Measurements from ENCODE around the gene LMO1.
A peak's percentile ranks its signal among the peaks of the same experiment; 100 is the strongest.

LMO1 gene

GRCh38 chr11:8219257-8220021 lies 44.2 kb downstream of the LMO1 start:
- Histone ChIP-seq H3K27ac (ENCODE audit: low read length) (no peak overlapping the region), H3K27me3 (ENCODE audit: control insufficient read depth, insufficient read depth, low read length) (no peaks in the 10 kb centered on the region), H3K9me3 (ENCODE audit: control insufficient read depth, insufficient read depth, low read length) (no peaks in the 10 kb centered on the region), H3K4me3 (ENCODE audit: low read length) (no peak overlapping the region), H3K36me3 (ENCODE audit: control insufficient read depth, insufficient read depth, low read length) (no peaks in the 10 kb centered on the region; the same call in 1 of the 2 replicates), H3K4me1 (ENCODE audit: control insufficient read depth, insufficient read depth, low read length) (0 out of 2 replicates have a peak, but pooled peaks cover 1% of the 10 kb centered on the region)
- no CpG with 5 or more reads among the region's 16 CpGs for WGBS (ENCODE audit: insufficient coverage, insufficient read length)
- DNase-seq (ENCODE audit: low read depth, low spot score) = peak; percentile 33

DNA sequence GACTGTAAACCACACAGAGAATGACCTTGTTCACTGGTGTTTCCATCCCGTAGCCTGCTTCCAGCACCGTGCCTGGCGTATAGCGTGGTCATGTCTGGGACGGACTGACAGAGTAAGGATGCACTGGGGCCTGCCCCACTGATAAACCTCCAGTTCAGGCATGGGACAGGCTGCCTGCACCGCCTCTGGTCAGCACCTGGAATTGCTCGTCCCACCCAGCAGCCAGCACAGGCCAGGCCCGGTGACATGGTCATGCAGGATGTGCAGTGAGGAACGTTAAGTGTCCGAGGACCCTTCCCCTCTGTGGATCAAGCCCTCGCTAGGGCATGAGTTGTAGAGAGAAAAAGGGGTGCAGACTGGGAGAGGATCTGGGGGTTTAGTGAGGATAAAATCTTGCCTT lies 44.8 kb downstream of the LMO1 start:
- 0 out of 2 replicates have a peak, but pooled peaks cover 1% of the 10 kb centered on the region for H3K4me1 ChIP-seq (ENCODE audit: control insufficient read depth, insufficient read depth, low read length)
- no peak for DNase-seq (ENCODE audit: low read depth, low spot score)
- no peaks in the 10 kb centered on the region for H3K27me3 ChIP-seq (ENCODE audit: control insufficient read depth, insufficient read depth, low read length)
- H3K9me3 ChIP-seq (ENCODE audit: control insufficient read depth, insufficient read depth, low read length) = no peaks in the 10 kb centered on the region
- no peak overlapping the region for H3K4me3 ChIP-seq (ENCODE audit: low read length)
- WGBS (ENCODE audit: insufficient coverage, insufficient read length) = no CpG with 5 or more reads among the region's 11 CpGs
- H3K36me3 ChIP-seq (ENCODE audit: control insufficient read depth, insufficient read depth, low read length) = no peaks in the 10 kb centered on the region; the same call in 1 of the 2 replicates
- no peak overlapping the region for H3K27ac ChIP-seq (ENCODE audit: low read length)

GRCh38 chr11:8218409-8218808 lies 45.3 kb downstream of the LMO1 start:
- no CpG with 5 or more reads among the region's 4 CpGs for WGBS (ENCODE audit: insufficient coverage, insufficient read length)
- no peak overlapping the region for H3K4me3 ChIP-seq (ENCODE audit: low read length)
- no peak for DNase-seq (ENCODE audit: low read depth, low spot score)
- H3K4me1 ChIP-seq (ENCODE audit: control insufficient read depth, insufficient read depth, low read length) = 0 out of 2 replicates have a peak, but pooled peaks cover 1% of the 10 kb centered on the region
- no peaks in the 10 kb centered on the region for H3K27me3 ChIP-seq (ENCODE audit: control insufficient read depth, insufficient read depth, low read length)
- H3K27ac ChIP-seq (ENCODE audit: low read length) = no peak overlapping the region
- no peaks in the 10 kb centered on the region for H3K9me3 ChIP-seq (ENCODE audit: control insufficient read depth, insufficient read depth, low read length)
- H3K36me3 ChIP-seq (ENCODE audit: control insufficient read depth, insufficient read depth, low read length) = no peaks in the 10 kb centered on the region; the same call in 1 of the 2 replicates

DNA sequence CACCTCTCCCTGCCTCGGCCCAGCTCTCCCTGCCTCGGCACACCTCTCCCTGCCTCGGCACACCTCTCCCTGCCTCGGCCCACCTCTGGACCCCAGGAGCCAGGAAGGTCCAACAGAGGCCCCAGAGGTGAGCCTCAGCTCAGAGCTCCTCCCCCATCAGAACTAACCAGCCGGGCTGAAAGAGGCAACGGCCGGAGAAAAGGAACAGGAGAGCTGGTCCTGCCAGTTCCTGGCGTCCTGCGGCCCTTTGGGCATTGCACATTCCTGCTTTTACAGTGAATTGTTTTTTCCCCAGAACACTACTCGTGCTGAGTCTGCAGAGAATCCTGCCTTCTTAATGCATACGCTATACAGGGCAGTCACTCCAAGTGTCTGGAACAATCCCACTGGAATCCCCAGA lies 45.8 kb downstream of the LMO1 start:
- H3K4me3 ChIP-seq (ENCODE audit: low read length) = no peak overlapping the region
- no peaks in the 10 kb centered on the region; the same call in 1 of the 2 replicates for H3K36me3 ChIP-seq (ENCODE audit: control insufficient read depth, insufficient read depth, low read length)
- no peak overlapping the region for H3K27ac ChIP-seq (ENCODE audit: low read length)
- 0 out of 2 replicates have a peak, but pooled peaks cover 1% of the 10 kb centered on the region for H3K4me1 ChIP-seq (ENCODE audit: control insufficient read depth, insufficient read depth, low read length)
- WGBS (ENCODE audit: insufficient coverage, insufficient read length) = no CpG with 5 or more reads among the region's 11 CpGs
- DNase-seq (ENCODE audit: low read depth, low spot score) = no peak
- no peaks in the 10 kb centered on the region for H3K27me3 ChIP-seq (ENCODE audit: control insufficient read depth, insufficient read depth, low read length)
- no peaks in the 10 kb centered on the region for H3K9me3 ChIP-seq (ENCODE audit: control insufficient read depth, insufficient read depth, low read length)

DNA sequence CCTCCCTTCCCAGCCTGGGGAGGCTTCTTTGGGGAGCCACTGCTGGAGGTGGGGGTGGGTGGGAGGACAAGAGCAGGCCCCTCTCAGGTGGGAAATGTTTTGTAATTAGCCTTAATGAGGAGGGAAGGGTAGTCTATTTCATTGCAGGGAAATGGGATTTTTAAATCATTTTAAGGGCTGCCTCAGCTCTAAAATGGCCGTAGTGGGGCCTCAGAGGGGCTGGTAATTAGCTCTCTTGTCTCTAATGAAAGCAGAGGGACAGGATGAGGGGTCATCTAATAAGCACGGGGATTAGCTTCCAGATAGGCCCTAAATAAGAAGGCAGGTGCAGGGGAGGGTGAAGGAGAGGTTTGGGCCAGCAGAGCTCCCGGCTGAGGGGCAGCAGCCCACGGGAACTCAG lies 46.5 kb downstream of the LMO1 start:
- DNase-seq (ENCODE audit: low read depth, low spot score) = no peak
- Histone ChIP-seq H3K27ac (ENCODE audit: low read length) (no peak overlapping the region), H3K27me3 (ENCODE audit: control insufficient read depth, insufficient read depth, low read length) (no peaks in the 10 kb centered on the region), H3K4me1 (ENCODE audit: control insufficient read depth, insufficient read depth, low read length) (0 out of 2 replicates have a peak, but pooled peaks cover 1% of the 10 kb centered on the region), H3K4me3 (ENCODE audit: low read length) (no peak overlapping the region), H3K9me3 (ENCODE audit: control insufficient read depth, insufficient read depth, low read length) (no peaks in the 10 kb centered on the region), H3K36me3 (ENCODE audit: control insufficient read depth, insufficient read depth, low read length) (no peaks in the 10 kb centered on the region; the same call in 1 of the 2 replicates)
- WGBS (ENCODE audit: insufficient coverage, insufficient read length) = no CpG with 5 or more reads among the region's 4 CpGs

DNA sequence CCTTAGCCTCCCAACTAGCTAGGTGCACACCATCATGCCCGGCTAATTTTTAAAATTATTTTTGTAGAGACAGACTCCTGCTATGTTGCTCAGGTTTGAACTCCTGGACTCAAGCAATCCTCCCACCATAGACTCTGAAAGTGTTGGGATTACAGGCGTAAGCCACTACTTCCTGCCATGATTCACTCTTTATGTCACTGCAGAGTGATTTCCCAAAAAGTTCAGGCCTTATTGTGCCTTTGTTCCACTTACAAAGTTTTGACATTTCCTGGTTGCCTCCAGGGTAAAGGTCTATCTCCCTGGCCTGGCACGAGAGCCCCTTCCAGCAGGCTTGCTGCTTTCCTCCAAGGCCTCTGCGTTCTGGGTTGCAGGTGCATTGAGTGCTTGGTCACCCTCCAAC lies 50.3 kb downstream of the LMO1 start:
- Histone ChIP-seq H3K27ac (ENCODE audit: low read length) (no peak overlapping the region), H3K4me1 (ENCODE audit: control insufficient read depth, insufficient read depth, low read length) (no peaks in the 10 kb centered on the region), H3K36me3 (ENCODE audit: control insufficient read depth, insufficient read depth, low read length) (no peaks in the 10 kb centered on the region), H3K4me3 (ENCODE audit: low read length) (no peak overlapping the region), H3K9me3 (ENCODE audit: control insufficient read depth, insufficient read depth, low read length) (no peaks in the 10 kb centered on the region), H3K27me3 (ENCODE audit: control insufficient read depth, insufficient read depth, low read length) (no peaks in the 10 kb centered on the region)
- no peak for DNase-seq (ENCODE audit: low read depth, low spot score)
- WGBS (ENCODE audit: insufficient coverage, insufficient read length) = no CpG with 5 or more reads among the region's 4 CpGs

DNA sequence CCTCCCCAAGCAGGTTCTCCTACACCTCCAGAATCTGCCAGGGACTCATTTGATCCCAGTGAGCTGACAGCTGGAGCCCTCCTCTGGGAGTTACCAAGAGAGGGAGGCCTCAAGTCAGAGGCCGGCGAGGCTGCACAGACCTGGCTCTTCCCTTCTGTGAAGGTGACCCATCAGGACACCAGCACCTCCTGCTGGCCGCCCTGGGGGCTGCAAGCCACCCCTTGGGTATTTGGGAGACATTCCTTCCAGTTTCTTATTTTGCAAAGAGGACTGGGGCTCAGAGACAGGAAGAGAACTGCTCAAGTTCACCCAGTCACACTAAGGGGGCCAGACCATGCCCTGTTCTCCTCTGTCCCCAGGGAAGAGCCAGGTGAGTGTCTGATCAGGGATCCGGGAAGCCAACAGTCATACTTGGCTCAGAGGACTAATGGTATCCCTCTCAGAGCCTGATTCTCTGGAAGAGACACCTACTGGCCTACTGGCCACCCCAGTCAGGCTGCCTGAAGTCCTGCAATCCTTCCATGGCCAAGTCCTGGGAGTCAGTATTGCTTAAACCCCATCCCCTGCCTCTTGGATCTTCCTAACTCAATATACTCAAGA lies 54.4 kb downstream of the LMO1 start:
- Histone ChIP-seq H3K36me3 (ENCODE audit: control insufficient read depth, insufficient read depth, low read length) (no peaks in the 10 kb centered on the region), H3K27ac (ENCODE audit: low read length) (no peak overlapping the region), H3K4me1 (ENCODE audit: control insufficient read depth, insufficient read depth, low read length) (no peaks in the 10 kb centered on the region; the same call in 1 of the 2 replicates), H3K4me3 (ENCODE audit: low read length) (no peak overlapping the region), H3K27me3 (ENCODE audit: control insufficient read depth, insufficient read depth, low read length) (no peaks in the 10 kb centered on the region), H3K9me3 (ENCODE audit: control insufficient read depth, insufficient read depth, low read length) (no peaks in the 10 kb centered on the region)
- DNase-seq (ENCODE audit: low read depth, low spot score) = no peak
- WGBS (ENCODE audit: insufficient coverage, insufficient read length) = no CpG with 5 or more reads among the region's 4 CpGs

GRCh38 chr11:8207080-8208000 lies 56.3 kb downstream of the LMO1 start:
- DNase-seq (ENCODE audit: low read depth, low spot score) = no peak
- H3K27me3 ChIP-seq (ENCODE audit: control insufficient read depth, insufficient read depth, low read length) = no peaks in the 10 kb centered on the region
- H3K36me3 ChIP-seq (ENCODE audit: control insufficient read depth, insufficient read depth, low read length) = no peaks in the 10 kb centered on the region
- H3K4me3 ChIP-seq (ENCODE audit: low read length) = no peak overlapping the region
- WGBS (ENCODE audit: insufficient coverage, insufficient read length) = no CpG with 5 or more reads among the region's 20 CpGs
- no peaks in the 10 kb centered on the region for H3K9me3 ChIP-seq (ENCODE audit: control insufficient read depth, insufficient read depth, low read length)
- no peaks in the 10 kb centered on the region; the same call in 1 of the 2 replicates for H3K4me1 ChIP-seq (ENCODE audit: control insufficient read depth, insufficient read depth, low read length)
- H3K27ac ChIP-seq (ENCODE audit: low read length) = no peak overlapping the region

GRCh38 chr11:8206251-8207079 lies 57.2 kb downstream of the LMO1 start:
- Histone ChIP-seq H3K9me3 (ENCODE audit: control insufficient read depth, insufficient read depth, low read length) (no peaks in the 10 kb centered on the region), H3K27ac (ENCODE audit: low read length) (no peak overlapping the region), H3K27me3 (ENCODE audit: control insufficient read depth, insufficient read depth, low read length) (no peaks in the 10 kb centered on the region), H3K36me3 (ENCODE audit: control insufficient read depth, insufficient read depth, low read length) (no peaks in the 10 kb centered on the region), H3K4me3 (ENCODE audit: low read length) (no peak overlapping the region), H3K4me1 (ENCODE audit: control insufficient read depth, insufficient read depth, low read length) (no peaks in the 10 kb centered on the region; the same call in 1 of the 2 replicates)
- no peak for DNase-seq (ENCODE audit: low read depth, low spot score)
- no CpG with 5 or more reads among the region's 31 CpGs for WGBS (ENCODE audit: insufficient coverage, insufficient read length)
